ENCODE measurements around the gene UBR4.

DNA sequence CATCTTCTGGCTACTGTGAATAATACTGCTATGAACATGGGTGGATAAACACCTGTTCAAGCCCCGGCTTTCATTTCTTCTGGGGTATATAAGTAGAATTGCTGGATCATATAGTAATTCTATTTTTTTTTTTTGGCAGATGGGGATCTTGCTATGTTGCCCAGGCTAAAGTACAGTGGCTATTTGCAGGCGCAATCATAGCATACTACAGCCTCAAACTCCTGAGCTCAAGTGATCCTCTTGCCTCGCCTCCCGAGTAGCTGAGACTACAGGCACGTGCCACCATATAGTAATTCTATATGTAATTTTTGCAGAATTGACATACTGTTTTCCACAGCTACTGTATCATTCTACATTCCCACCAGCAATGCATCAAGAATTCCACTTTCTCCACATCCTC lies 27.8 kb downstream of the UBR4 start:
- TF ChIP-seq, protein P1, sequence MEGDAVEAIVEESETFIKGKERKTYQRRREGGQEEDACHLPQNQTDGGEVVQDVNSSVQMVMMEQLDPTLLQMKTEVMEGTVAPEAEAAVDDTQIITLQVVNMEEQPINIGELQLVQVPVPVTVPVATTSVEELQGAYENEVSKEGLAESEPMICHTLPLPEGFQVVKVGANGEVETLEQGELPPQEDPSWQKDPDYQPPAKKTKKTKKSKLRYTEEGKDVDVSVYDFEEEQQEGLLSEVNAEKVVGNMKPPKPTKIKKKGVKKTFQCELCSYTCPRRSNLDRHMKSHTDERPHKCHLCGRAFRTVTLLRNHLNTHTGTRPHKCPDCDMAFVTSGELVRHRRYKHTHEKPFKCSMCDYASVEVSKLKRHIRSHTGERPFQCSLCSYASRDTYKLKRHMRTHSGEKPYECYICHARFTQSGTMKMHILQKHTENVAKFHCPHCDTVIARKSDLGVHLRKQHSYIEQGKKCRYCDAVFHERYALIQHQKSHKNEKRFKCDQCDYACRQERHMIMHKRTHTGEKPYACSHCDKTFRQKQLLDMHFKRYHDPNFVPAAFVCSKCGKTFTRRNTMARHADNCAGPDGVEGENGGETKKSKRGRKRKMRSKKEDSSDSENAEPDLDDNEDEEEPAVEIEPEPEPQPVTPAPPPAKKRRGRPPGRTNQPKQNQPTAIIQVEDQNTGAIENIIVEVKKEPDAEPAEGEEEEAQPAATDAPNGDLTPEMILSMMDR (IDR thresholded peaks at IDR 0.05; ENCODE audit: low read length) = no peak
- TF ChIP-seq EZH2 (optimal IDR thresholded peaks at IDR 0.05; ENCODE audit: low read depth, low read length) = no peak
